GM11168 (cell line): ENCODE measurements around the gene ANKRD39.
"Not testable (repeated sequence)": the region's sequence is repeated elsewhere in the genome, so short reads cannot be mapped to it uniquely, and the experiment has no call there.

Experiments used
- in situ Hi-C: fragments of 300-500 bp; cut with MboI; formaldehyde crosslinking; loops from one replicate; pipeline ENCODE4 v1.12.0; 2022; ENCODE audit warnings: low sequenced_read_pairs; ENCODE audit not compliant: unreplicated experiment

The ANKRD39 gene

DNA sequence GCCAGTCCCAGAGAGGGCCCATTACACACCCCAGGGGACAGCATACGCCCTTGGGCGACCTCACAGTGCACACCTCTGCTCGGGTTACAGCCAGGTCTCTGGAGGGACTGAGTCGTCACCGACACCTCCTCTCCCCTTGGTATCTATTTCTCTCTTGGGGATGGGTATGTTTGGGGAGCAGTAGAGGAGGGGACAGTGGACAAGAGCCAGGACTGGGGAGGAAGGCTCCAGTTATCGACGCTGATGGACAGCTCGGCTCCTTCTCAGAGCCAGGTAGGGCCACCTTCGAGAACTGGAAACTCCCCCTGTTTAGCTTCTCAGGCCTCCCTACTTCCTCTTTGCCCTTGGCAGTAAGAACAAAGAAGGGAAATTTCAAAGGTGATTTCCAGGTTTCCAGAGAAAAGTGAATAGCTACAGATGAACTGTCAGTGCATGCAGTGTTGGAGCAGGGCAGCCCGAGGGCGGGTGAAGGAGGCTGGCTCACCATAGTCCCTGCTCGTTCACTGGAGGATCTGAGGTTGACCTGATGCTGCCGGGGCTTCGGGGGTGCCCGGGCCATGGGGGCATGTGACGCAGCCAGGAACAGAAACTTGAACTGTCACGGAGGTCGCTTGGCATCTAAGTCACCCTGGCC, 16.5 kb upstream of the ANKRD39 start:
- in situ Hi-C loops, result no loop called here

DNA sequence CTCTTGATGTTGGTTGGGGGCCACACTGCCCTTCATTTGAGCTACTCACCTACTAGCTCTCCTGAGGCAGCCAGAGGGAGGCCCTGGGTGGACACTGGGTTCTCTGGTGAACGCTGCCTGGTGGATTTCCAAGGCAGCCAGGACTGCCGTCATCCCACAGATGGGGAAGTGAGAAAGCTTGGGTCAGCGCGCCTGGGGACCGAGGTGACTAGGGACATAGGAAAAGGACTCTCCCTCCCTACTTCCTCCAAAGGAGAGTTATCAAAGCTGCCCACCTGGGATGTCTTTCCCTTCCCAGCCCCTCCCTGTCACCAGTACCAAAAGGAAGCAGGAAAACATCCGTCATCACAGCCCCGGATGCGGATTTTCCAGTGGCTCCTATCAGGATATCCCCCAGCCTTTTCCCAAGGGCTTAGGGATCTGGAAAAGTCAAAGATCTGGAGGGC, 15.9 kb upstream of the ANKRD39 start:
- in situ Hi-C loops, result no loop called here

DNA sequence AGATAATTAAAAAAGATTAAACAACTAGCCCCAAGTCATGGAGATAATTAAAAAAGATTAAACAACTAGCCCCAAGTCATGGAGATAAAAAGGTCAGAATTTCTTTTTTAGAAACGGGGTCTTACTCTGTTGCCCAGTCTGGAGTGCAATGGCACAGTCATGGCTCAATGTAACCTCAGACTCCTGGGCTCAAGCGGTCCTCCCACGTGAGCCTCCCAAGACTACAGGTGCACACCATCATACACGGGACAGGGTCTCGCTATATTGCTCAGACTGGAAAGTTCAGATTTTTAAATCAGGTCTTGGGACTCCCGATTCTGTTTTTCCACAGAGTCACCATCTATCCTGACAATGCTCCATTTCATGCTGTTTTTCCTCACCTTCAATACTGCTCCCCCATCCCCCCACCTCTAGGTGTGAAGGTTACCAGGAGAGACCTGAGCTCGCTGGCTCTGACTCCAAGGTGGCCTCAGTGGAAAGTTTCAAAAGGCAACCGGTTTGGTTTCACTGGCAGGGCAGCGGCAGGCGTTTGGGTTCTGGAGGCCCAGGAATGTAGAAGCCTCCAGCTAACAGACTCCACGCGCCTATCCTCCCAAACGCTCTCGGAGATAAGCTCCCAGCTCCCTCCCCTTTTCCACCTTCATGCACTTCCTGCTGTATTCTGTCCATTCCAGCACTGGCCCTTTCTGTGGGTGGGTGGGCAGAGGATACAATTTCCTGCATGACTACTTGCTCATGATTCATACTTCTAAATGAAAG, 15.0 kb upstream of the ANKRD39 start:
- in situ Hi-C loops, result no loop called here

DNA sequence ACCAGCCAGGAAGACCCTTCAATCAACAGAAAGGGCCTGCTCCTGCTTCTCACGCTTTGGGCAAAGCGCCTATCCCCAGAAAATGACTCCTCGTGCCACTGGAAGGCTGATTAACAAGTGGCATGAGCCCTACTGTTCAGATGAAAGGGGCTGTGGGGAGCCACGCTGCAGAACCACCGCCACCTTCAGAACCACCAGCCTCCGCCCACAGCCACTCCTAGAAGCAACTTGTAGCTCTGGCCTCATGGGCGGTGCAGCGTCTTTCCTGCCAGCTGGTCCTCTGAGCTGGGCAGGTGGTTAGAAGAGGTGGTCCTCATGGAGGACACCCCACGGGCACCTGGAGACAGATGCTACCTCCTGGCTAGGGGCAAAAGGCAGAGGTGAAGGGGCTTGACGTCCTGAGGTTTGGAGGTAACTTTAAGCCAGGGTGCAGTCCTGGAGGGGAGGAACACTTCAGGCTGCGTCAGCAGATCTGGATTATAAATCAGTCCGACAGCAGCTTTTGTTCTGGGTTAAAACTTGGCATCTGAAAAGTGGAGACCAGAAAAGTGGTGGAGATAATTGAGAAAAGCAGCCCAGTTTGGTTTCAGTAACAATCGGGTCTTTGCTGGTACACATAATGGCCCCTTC, 12.9 kb upstream of the ANKRD39 start:
- in situ Hi-C loops, result no loop called here

DNA sequence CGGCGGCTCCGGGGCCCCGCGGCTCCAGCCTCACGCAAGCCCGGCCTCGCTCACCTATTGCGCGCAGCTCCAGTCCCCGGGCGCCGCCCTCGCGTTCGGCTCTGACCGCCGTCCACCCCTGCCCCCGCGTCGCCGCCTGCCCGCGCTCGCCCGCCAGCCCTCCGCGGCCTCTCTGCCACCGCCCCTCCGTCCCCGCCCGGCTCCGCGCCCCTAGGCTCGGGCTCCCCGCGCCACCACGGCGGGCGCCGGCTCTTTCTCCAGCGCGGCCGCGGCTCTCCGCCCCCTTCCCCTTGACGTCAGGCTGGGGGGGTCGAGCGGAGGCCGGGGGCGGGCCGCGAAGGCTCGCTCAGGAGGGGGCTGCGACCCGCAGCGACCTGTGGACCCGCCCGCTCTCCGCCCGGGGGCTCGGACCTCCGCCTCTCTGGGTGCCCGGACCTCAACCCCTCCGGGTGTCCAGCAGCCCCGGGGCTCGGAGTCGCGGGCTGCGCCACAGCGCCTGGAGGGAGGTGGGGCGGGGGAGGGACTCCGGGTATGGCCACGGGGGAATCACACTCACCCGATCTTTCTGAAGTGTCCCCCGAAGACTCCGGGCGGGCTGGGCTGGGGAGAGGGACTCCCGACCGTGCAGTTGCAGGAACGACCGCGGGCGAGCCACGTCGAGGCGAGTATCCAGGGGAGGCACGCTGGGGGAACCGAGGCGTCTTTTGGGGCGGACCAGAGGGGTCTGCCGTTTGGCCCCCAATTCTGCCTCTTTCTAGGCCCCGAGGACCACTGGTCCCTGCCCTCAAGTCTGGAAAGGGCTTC, 12.2 kb upstream of the ANKRD39 start, which contains the start of gene SEMA4C:
TSS of gene SEMA4C (minus strand) at position 259 of the 804 bp plus-strand sequence. CDS start 2,194 bp downstream, outside the sequence.
- in situ Hi-C loops, result no loop called here

DNA sequence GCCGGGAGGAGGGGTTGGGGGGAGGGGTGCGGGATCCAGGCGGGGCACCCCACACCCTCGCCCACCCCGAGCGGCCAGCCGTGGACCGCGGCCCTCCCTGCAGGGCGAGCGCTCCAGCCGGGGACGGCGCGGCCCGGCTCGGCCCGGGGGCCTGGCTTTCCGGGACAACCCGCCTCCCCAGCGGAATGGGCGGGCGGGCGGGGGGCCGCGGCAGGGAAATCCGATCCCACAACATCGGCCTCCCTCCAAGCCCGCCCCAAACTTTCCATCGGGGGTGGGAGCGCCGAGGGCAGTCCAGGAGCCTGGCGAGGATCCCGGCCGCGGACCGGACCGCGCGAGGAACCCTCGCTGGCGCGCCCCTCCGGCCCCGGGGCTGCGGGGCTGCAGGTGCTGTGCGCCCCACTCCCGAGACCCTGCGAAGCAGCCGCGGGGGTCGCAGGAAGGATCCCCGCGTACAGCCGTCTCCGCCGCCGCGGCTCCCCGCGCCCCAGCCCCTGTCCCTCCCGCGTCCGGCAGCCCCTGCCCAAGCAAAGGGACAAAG, 11.5 kb upstream of the ANKRD39 start:
- in situ Hi-C loops, result no loop called here

DNA sequence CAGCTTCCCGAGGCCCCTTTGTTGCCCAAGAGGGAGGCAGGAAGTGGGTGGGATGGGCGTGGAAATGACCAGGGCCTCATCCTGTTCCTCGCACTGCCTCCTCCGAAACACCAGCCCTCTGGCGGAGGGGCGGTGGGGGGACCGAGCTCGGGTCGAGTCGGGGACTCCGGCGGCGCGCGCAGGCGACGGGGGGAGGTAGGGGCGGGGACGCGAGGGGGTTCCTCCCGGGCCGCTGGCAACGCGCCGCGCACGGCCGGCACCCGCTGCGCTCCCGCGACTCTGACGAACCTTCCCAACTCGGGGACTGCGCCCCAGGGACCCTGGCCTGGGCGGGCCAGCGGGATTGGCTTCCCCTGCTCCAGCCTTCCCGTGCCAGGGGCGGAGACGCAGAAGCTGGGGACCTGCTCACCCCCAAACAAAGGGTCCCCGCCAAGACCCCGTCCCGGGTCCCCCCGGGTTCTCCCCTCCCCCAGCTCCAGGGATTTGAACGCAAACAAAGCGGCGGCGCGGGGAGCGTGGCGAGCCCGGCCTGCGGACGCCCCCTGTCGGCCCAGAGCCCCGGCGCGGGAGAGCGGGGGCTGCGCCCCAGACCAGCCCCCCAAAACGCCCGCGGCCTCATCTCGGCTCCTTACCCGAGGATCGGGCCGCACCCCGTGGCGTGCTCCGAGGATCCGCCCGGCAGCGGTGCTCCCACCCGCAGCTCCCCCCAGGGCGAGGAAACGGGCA, 10.9 kb upstream of the ANKRD39 start:
- in situ Hi-C loops, result no loop called here

DNA sequence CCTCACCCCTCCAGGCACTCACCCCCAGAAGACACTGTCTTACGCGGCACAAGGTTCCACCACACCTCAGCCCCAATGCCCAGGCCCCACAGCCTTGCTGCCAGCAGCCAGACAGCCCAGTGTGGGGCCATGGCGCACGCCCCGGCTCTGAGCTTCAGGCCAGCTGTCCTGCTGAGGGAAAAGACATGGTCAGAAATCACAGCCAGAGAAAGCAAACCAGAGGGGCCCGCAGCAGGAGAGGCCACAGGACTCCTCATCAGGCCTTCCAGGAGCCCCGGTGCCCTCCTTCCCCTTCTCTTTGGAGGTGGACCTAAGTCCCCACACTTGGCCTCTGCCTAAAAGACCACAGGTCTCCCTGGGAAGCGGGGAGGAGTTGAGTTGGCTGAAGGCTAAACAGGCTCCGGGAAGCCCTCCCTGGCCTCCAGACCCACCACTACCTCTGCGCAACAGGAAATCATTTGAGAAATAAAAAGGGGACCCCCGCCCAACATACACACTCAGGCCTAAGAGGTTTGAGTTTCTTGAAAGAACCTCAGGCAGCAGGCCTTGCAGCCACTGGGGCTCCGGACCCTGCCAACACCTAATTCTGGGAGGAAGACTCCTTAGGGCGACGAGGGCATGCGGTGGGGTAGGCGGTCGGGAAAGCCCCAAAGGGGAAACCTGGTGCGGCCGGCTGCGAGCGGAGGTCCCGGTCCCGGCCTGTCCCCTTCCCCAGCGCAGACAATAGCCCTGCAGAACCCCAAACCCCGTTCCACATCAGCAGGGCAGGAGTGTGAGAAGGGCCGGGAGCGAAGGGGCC, 10.1 kb upstream of the ANKRD39 start:
- in situ Hi-C loops, result no loop called here

DNA sequence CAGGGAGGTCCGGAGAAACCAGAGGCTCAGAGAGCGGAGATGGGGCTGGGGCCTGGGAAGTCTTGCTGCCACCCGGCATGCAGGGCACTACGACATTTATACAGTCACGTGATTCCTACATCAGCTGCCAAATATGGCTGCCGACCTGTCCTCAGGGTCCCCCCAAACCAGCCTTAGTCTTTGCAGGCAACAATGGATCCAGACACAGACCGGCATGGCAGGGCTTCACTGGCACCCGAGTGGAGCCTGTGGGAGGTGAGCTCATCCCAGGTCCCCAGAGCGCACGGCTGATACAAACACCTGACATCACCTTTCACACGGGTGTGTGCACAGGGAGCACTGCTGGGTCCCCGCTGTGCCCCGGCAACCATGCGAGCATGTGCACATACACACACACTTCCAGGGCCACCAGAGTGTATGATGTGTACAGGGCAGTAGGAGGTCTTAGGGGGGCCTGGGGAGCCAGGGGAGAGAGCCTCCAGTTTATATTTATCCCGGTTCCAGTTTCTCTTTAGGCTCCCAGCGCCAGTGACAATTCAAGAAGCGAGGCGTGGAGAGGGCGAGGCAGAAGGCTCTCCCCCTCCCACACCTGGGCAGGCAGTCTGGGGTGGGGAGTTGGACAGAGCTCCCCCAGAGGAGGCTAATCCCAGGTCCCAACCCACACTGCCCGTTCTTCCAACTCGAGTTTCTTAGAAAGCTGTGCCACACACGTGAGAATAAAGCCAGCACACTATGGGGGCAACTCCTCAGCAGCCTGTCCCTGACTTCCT, 9.4 kb upstream of the ANKRD39 start:
- in situ Hi-C loops, result no loop called here

DNA sequence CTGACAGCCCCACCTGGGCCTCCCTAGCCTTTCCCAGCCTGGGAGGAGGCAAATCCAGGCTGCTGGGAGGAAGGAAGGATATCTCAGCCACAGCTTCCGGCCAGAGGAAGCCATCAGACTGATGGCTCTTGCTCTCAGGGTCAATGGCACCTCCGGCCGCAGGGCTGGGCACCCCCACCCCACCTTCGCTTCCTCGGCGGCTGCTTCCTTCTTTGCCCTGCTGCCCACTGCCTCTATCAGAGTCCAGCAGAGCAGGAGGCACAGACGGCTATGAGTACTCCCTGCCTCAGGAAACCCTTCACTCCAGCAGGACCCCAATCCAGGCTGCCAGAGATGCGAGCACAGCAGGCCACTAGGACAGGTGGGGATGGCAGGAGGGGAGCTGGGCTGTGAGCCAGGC, 8.8 kb upstream of the ANKRD39 start:
- in situ Hi-C loops, result no loop called here

DNA sequence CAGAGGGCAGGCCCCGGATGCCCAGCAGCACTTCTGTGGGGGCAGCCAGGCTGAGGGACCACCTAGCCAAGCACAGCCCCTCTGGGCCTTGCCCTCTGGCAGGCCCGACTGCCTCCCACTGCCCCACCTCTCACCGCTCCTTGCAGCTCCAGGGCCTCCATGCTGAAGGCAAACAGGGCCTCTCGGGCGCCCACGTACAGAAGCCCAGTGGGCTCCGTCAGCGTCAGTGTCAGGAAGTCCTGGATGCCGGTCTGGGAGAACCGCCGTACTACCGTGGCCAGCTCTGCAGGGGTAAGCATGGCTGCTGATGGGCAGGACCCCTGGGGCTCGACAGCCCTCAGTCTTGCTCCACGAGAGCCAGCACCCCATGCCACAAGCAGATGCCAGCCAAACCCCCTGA, 8.3 kb upstream of the ANKRD39 start:
- in situ Hi-C loops, result no loop called here

DNA sequence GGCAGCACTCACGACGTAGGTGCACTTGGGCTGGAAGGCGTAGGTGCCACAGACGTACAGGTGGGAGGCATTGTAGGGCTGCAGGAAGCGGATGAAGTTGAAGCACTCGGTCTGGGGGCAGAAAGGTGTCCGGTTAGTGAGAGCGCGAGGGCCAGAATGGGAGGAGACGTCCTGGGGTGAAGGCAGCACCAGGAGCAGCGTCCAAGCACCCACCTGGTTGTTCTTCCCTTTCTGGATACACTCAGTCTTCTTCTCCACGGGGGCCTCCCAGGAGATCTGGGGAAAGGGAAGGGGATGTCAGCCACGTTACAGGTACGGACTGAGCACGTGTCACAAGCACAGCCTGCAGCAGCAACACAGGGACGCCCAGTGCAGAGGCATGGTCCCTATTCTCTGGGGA, 7.8 kb upstream of the ANKRD39 start:
- in situ Hi-C loops, result no loop called here

DNA sequence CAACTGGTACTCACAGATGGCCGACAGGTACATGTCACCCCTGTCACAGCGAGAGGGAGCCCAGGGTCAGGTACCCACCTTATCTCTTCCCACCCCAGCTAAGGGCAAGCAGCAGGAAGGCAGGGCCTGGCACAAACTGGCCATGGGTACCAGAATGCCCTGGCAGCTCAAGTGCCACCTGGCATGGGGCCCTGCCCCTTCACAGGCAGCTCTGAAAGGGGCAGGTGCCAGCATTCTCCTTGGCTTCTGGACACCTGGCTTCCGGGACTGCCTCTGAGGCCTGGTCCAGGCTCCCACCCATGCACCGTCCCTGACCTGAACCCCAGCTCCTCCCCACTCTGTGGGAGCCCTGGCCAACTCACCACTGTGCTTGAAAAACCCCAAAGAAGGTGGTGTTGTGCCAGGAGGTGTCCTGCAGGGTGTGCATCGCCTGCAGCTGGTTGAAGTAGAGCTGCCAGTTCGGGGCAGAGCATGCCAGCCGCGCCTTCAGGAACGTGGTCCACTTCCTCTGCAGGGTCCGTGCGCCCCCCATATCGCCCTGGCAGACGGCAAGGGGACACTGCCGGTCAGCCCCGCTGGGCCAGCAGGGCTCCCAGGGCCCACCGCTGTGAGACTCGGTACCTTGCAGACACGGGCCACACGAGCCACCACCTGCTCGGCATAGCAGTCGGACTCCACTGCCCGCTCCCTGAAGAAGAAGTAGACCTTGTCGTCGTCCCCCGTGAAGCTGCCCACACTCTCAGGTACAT, 6.7 kb upstream of the ANKRD39 start:
- in situ Hi-C loops, result no loop called here

DNA sequence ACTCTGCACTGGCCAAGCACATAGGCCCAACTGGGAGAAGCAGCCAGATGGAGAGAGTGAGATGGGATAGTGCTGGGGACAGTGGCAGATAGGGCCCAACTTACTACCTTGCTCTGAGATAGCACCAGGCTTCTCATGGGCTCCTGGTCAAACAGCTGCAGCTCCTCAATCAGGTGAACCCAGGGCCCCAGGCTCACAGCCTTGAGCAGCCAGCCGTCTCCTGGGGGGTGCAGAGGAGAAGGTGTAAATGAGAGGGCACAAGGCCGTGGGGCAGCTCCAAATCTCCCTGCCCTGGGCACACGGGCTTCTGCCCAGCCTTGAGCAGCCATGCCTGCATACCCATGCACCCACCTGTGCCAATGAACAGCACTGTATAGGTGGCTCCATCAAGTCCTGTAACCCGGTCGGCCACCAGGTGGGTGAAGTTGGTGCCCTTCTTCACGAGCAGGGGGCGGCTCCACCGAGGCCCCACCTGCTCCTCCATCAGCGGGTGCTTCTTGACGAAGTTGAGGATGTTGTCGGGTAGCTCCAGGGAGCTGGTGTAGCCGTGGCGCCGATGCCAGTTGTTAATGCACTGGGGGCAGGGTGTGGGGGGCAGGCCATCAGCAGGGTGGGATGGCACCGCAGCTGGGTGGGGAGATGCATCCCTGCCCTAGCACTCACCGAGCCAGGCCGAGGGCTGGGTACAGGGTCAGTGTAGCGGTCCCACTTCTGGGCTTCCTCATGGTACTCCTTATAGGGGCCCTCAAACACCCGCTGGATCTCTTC, 5.9 kb upstream of the ANKRD39 start:
- in situ Hi-C loops, result no loop called here

DNA sequence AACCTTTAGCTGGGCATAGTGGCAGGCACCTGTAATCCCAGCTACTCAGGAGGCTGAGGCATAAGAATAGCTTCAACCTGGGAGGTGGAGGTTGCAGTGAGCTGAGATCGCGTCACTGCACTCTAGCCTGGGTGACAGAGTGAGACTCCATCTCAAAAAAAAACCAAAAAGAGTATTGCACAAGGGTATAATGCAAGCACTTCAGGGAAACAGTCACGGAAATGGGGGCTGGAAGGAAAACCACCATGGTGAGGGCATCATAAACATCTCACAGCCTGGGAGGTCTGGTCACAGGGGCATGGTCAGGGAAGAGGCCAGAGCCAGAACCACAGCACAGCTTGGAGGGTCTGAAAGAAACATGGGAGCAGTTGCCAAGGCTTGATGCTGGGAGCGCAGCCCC, 5.2 kb upstream of the ANKRD39 start:
- in situ Hi-C loops, result not testable (repeated sequence)

DNA sequence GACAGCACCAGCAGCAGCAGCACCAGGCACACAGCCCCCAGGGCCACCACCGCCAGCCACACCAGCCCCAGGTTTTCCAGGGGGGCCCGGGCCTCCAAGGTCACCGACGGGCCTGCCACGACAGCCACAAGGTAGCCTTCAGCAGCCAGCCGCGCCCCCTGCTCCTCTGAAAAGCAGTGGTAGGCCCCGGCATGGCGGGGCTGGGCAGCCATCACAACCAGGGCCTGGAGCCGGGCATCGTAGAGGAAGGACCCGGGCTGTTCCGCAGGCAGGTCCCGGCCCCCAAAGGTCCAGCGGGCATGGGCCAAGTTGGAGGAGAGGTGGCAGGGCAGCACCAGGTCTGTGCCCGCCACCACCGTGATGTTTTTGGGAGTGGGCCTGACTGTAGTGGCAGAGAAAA, 3.3 kb upstream of the ANKRD39 start:
- in situ Hi-C loops, result no loop called here
